HFFc6 (cell line): ENCODE results near the gene RPS19. TPM values are rescaled to one million over a fixed set of nuclear protein-coding genes. Genes with fewer than 3 reads are reported as not detected.
A peak's percentile ranks its signal among the peaks of the same experiment; 100 is the strongest.

Source experiments
- DNase-seq: peaks from one replicate; pipeline ENCODE4 v3.0.0-alpha.2; 2018
- H3K27ac Mint-ChIP-seq: 2 replicates; pipeline ENCODE4 v1.8.0; 2020; ENCODE audit warnings: mild to moderate bottlenecking, mixed read lengths
- H3K27me3 Mint-ChIP-seq: 2 replicates; pipeline ENCODE4 v1.8.0; 2021; ENCODE audit warnings: mild to moderate bottlenecking, moderate library complexity, mixed read lengths; ENCODE audit not compliant: insufficient read depth
- H3K36me3 Mint-ChIP-seq: 2 replicates; pipeline ENCODE4 v1.8.0; 2021; ENCODE audit warnings: low read depth, mixed read lengths
- H3K4me1 Mint-ChIP-seq: 2 replicates; pipeline ENCODE4 v1.8.0; 2020; ENCODE audit warnings: low read depth, mixed read lengths
- H3K4me3 Mint-ChIP-seq: 2 replicates; pipeline ENCODE4 v1.8.0; 2020; ENCODE audit warnings: mild to moderate bottlenecking, moderate library complexity, mixed read lengths
- H3K9me3 Mint-ChIP-seq: 2 replicates; pipeline ENCODE4 v1.8.0; 2020; ENCODE audit warnings: mild to moderate bottlenecking, mixed read lengths
- CTCF ChIP-seq: fragments of 200-600 bp; sonication (generic); IDR thresholded peaks from 2 replicates; pipeline ENCODE4 v1.5.0; 2021; ENCODE audit warnings: antibody characterized with exemption, mild to moderate bottlenecking
- long read RNA-seq: library from polyadenylated mRNA; unstranded; transcript quantifications from one replicate; pipeline ENCODE4 v2.0.0, GENCODE V29; 2019
- total RNA-seq, 6 experiments: library from RNA; stranded (reverse); fragmentation: NEBNext Ultra II Directional; extraction: Animal tissue kit (Norgen Biotek cat#: 25700); gene quantifications; 2 replicates in 1 of 6; 3 replicates in 5 of 6; pipeline ENCODE4 v1.2.3, GENCODE V29; 2021

RPS19 gene
- total RNA-seq = 1,000 to 10,000 TPM; 2,312 to 2,495 (median 2,438) TPM
- long read RNA-seq, transcript RPS19-202 (6 exons, 526 nt) = minor isoform, 6 of 2,054 reads
- long read RNA-seq, transcript RPS19-206 (6 exons, 2,359 nt) = major isoform, 1,809 of 2,054 reads
- long read RNA-seq, transcript RPS19-207 (6 exons, 668 nt) = minor isoform, 12 of 2,054 reads
- long read RNA-seq, partial matches to known transcripts = 218 of 2,054 reads
- long read RNA-seq, other reads (novel, unspliced or antisense) = 9 of 2,054 reads

- Mint-ChIP-seq H3K9me3 (no peaks in the 10 kb centered on the region), H3K4me1 (peaks cover 44% of the 10 kb centered on the region), H3K27ac (peak within 1 kb of the TSS; percentile 96), H3K4me3 (peak within 1 kb of the TSS; percentile 99), H3K36me3 (peaks cover 40% of the 10 kb centered on the region), H3K27me3 (peaks cover 15% of the 10 kb centered on the region)
- peak; percentile 86 for TF ChIP-seq CTCF
- DNase-seq = peak; percentile 98
Measured at GRCh38 chr19:41859618-41860418, at the start of gene RPS19. Gene RPS19 (plus strand): TSS chr19:41860255. CDS start chr19:41860775, 520 bp downstream.

DNA sequence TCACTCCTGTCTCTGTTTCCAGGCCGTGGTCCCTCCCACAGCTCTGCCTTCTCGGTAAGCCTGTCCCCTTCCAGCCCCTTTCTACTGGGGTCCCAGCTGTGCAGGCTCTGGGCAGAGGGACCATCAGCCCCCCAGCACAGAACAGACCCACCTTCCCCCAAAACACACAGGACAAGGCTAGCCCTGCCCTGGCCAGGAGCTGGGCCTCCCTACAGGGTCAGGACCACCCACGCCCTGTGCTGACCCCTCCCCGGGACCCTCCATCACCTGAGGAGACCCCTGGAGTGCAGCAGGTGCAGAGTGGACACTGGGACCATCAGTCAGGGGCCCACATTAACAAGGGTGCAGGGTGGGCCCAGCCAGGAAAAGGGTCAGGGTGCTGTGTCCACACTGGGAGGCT, 49.8 kb upstream of the RPS19 start:
- Mint-ChIP-seq H3K4me1 (no peaks in the 10 kb centered on the region), H3K27me3 (peaks cover 19% of the 10 kb centered on the region), H3K4me3 (no peak overlapping the region), H3K9me3 (no peaks in the 10 kb centered on the region), H3K36me3 (no peaks in the 10 kb centered on the region), H3K27ac (no peak overlapping the region)
- no peak for TF ChIP-seq CTCF
- DNase-seq = no peak

DNA sequence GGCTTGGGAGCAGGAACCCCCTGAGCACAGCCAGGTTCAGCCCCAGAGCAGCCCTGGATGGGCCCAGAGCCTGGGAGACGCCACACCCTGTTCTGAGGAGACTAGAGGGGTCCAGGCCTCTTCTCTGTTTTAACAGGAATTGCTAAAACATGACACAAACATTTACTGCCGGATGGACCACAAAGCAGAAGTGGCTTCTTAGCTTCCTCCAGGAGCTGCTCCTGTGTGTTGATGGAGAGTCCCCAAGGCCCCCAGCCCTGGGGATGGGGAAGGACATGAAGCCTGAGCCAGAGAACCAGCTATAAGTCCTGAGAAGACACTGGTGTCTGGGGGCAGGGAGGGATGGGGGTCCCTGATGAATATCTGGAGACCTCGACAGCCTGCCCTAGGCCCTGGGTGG, 49.0 kb upstream of the RPS19 start:
- Mint-ChIP-seq H3K4me1 (no peaks in the 10 kb centered on the region), H3K27me3 (peaks cover 19% of the 10 kb centered on the region), H3K36me3 (no peaks in the 10 kb centered on the region), H3K27ac (no peak overlapping the region), H3K9me3 (no peaks in the 10 kb centered on the region), H3K4me3 (no peak overlapping the region)
- DNase-seq = no peak
- TF ChIP-seq CTCF = no peak

GRCh38 chr19:41811981-41812380, 48.1 kb upstream of the RPS19 start:
- Mint-ChIP-seq H3K27me3 (peaks cover 16% of the 10 kb centered on the region), H3K36me3 (no peaks in the 10 kb centered on the region)

GRCh38 chr19:41813911-41814310, 46.1 kb upstream of the RPS19 start:
- Mint-ChIP-seq H3K27ac (no peak overlapping the region), H3K4me1 (no peaks in the 10 kb centered on the region), H3K4me3 (no peak overlapping the region), H3K27me3 (peaks cover 12% of the 10 kb centered on the region), H3K36me3 (no peaks in the 10 kb centered on the region), H3K9me3 (no peaks in the 10 kb centered on the region)
- no peak for DNase-seq
- no peak for TF ChIP-seq CTCF

More at GRCh38 chr19:41811981-41812380, 48.1 kb upstream of the RPS19 start:
- no peak overlapping the region for H3K4me3 Mint-ChIP-seq
- no peaks in the 10 kb centered on the region for H3K9me3 Mint-ChIP-seq
- DNase-seq = no peak
- H3K27ac Mint-ChIP-seq = no peak overlapping the region
- no peak for TF ChIP-seq CTCF
- no peaks in the 10 kb centered on the region for H3K4me1 Mint-ChIP-seq
